Activated naive CD8-positive, alpha-beta T cell treated with anti-CD3 and anti-CD28 coated beads, Interleukin-2, amount 50 U/mL, for 16 hours (primary cell): ENCODE measurements around the gene BLTP3A.
"Not testable (repeated sequence)": the region's sequence is repeated elsewhere in the genome, so short reads cannot be mapped to it uniquely, and the experiment has no call there.

Experiments
- DNase-seq: peaks from one replicate; pipeline ENCODE4 v3.0.0-alpha.2; 2020; ENCODE audit warnings: low read depth, low spot score

BLTP3A gene

DNA sequence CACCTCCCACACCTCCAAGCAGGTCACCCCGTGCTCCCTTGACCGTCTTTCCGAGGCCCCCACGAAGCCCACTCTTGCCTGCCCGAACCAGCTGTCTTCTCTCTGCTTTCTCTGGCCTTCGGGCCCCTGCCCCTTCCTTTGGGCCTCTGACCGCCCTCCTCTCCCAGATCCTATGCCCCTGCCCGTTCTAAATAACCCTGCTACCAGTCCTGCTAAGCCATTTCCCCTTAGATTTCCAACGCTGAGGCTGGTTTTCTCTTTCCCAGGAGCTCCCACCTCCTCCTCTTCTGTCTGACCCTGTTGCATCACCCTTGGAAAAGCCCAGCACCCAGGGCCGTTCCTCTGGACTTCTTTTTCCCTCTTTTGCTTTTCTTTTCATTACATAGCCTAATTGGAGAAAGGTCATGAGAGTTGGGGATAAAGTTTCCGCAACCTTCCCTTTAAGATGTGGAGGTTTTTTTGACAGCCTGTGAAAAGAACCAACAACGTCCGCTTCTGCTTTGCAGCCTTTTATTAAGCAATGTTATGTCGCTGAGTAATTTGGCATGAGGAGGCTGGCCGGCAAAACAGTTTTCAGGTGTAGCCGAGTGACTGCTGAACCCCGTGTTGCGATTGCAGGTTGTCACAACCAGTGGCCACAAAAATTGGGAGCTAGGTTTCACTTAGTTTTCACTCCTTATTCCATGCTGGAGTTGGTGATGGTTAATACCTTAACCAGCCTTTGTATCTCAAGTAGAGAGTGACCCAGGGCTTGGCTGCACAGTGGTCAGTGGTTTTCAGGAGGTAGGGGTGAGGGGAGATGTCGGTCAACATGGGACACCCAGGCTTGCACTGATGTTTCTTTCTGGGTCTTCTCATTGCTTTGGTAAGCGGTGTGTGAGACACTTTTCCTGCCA lies 970 bp downstream of the BLTP3A start:
- no peak for DNase-seq

DNA sequence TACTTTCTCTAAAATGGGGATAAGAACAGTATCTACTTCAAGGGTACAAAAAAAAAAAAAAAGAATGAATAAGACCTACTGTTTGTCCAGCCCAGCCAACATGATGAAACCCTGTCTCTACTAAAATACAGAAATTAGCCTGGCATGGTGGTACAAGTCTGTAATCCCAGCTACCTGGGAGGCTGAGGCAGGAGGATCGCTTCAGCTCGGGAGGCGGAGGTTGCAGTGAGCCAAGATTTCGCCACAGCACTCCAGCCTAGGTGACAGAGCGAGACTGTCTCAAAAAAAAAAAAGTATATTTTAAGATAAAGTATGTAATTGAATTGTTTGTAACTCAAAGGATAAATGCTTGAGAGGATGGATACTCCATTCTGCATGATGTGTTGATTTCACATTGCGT lies 2.0 kb downstream of the BLTP3A start:
- DNase-seq = no peak

DNA sequence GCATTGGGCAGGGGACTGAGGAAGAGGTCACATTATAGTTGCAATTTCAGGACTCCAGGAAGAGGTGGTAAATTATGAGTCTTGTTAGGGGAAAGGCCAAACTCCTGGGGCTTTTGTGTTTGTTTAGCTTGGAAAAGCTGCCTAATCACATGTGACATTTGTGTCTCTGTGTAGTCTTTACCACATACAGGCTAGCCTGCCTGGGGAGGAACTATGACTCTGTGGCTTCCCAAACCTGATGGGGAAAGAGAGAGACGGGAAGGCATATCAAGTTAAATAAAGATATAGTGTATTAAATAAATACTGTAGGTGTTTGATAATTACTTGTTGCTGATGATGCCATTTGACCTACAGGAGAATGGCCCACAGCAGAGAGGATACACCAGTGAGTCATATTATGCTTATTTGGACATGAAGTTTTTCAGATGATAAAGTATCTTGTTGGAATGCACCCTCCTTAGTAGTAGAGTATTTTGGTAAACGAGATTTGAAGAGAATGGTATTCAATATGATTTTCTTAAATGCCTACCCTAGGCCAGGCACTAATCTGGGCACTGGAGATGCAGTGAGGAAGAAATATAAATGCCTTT lies 4.0 kb downstream of the BLTP3A start:
- DNase-seq = no peak

DNA sequence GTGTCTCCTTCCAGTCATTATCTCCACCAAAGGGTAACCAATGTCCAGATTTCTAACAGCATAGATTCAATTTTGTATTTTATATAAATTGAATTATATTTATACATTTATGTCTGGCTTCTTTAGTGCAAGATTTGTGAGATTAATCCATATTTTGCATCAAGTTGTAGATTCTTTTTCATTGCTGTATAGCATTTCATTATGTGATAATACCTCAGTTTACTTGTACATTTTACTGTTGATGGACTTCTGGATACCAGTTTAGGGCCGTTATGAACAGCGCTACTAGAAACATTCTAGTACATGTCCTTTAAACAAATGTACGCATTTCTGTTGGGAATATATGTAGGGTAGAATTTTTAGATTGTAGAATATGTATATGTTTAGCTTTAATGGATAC lies 6.2 kb downstream of the BLTP3A start:
- DNase-seq = no peak

DNA sequence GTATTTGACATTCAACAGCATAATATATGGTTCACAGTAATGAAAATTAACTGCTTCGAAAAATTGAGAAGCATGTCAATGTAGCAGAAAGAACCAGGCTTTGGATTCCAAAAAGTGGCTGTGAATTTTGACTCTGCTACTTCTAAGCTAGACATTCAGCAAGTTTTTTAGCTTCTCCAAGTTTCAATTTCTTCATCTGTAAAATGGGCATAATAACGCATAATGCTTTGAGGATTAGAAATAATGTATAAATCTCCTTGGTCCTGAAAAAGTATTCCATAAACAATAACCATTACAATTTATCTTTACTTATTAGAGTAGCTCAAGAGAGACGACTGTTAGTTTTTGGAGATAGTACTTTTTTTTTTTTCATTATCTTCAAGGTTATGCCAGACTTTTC lies 7.7 kb downstream of the BLTP3A start:
- DNase-seq = no peak

DNA sequence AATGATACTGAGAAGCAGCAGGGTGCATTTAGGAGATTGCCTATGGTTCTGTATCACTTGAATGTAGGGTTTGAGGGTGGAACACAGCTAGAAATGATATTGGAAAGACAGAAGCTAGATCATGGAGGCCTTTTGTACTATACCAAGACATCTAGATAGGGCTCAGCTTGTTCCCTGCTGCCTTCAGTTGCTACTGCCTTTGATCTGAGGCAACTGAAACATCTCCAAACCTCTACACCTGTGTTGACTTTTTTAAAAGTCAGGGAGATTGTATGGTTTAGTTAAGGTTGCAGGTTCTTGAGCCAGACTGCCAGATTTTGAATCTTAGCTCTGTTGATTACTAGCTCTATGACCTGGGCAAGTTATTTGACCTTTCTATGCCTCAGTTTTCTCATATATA lies 12.7 kb downstream of the BLTP3A start:
- DNase-seq = no peak

DNA sequence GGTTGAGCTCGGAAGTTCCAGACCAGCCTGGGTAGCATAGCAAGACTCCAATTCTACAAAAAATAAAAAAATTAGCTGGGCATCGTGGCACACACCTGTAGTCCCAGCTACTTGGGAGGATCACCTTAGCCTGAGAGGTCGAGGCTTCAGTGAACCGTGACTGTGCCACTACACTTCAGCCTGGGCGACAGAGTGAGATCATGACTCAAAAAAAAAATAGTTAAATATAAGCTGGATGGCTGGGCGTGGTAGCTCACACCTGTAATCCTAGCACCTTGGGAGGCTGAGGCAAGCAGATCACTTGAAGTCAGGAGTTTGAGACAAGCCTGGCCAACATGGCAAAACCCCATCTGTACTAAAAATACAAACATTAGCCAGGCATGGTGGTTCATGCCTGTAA lies 13.2 kb downstream of the BLTP3A start:
- DNase-seq = not testable (repeated sequence)

DNA sequence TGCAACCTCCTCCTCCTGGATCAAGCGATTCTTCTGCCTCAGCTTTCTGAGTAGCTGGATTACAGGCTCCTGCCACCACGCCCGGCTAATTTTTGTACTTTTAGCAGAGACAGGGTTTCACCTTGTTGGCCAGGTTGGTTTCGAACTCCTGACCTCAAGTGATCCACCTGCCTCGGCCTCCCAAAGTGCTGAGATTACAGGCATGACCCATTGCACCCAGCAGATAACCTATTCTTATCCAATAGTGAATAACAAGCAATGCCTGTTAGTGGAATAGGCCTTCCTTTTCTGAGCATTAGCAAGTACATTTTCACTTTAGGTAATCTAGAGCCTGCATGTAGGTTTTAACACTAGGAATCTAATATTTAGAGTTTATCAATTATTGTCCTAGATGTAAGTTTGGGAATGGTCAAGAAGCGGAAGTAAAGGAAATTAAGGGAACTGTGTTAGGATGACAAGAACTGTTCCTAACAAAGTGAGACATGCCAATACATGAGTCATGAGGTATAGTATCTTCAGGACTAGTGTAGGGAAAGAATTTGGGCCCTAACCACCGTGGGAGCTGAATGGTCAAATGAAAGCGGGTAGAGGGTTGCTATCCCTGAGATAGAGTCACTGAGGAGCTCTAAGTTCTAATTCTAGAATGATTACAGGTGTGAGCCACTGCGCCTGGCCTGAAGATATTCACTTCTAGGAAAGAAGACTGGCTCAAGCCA lies 15.0 kb downstream of the BLTP3A start:
- DNase-seq = no peak

DNA sequence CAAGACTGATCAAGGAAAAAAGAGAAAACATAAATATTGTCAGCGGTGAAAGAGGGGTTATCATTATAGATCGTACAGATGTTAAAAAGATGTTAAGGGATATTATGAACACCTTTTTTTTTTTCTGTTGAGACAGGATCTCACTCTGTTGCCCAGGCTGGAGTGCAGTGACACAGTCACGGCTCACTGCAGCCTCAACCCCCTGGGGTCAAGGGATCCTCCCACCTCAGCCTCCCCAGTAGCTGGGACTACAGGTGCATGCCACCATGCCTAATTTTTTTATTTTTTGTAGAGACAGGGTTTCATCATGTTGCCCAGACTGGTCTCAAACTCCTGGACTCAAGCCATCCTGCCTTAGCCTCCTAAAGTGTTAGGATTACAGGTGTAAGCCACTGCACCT lies 16.6 kb downstream of the BLTP3A start:
- DNase-seq = not testable (repeated sequence)

DNA sequence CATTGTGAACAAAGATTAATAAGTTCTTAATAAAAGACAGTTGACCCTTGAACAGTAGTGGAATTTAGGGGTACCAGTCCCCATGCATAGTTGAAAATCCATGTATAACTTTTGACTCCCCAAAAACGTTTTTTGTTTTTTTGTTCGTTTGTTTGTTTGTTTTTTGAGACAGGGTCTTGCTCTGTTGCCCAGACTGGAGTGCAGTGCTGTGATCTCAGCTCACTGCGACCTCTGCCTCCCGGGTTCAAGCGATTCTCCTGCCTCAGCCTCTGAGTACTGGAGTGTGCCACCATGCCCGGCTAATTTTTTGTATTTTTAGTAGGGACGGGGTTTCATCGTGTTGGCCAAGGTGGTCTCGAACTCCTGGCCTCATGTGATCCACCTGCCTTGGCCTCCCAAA lies 17.5 kb downstream of the BLTP3A start:
- DNase-seq = not testable (repeated sequence)

DNA sequence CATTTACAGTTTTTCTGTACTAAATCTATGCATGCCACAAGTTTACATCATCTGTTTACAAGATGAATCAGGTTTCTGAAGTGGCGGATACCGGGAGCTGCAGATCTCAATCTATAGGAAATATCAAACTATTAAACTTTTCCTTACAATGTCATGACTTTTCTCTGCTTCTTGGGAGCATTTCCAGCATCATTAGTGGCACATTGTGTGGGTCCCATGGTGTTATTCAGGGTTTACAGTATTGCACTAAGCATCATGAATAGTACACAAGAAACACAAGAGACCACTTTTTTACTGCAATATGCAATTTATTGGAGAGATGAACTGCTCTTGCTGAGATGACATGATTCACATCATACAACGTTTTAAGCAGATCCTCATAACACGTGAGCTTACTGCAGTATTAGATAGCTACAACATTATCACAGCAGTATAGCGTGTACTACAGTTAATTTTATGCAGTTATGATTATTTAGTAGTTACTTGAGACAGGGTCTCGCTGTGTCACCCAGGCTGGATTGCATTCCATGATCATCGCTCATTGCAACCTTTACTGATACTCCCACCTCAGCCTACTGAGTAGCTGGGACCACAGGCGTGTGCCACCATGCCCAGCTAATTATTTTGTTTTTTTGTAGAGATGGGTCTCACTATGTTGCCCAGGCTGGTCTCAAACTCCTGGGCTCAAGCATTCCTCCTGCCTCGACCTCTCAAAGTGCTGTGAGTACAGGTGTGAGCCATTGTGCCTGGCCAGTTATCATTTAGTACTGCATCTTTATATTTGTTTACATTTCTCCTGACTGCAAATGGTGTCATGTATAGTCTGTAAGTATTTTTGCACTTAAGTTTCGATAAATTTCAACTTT lies 18.4 kb downstream of the BLTP3A start:
- no peak for DNase-seq

DNA sequence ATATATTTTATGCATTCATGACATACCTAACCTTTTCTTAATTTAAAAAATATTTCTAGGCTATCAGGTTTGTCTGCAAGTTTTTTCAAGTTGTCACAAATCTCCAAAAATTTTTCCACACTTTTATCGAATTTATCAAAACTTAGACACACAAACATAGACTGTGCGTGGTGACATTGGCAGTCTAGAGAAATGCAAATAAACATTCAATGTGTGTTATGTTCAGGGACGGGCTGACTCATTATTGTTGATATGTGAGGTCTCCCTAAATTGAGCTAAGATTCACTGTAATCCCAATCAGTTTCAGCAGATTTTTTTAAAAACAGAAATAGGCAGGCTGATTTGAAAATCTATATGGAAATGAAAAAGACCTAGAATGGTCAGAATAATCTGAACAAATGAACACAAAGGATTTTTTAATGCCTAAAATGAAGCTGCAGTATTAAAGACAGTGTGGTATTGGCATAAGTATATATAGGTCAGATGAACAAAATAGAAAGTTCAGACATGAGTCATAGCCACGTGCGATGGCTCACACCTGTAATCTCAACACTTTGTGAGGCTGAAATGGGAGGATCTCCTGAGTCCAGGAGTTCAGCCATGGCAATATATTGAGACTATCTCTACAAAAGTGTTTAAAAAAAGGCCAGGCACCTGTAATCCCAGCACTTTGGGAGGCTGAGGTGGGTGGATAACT lies 19.2 kb downstream of the BLTP3A start:
- no peak for DNase-seq

DNA sequence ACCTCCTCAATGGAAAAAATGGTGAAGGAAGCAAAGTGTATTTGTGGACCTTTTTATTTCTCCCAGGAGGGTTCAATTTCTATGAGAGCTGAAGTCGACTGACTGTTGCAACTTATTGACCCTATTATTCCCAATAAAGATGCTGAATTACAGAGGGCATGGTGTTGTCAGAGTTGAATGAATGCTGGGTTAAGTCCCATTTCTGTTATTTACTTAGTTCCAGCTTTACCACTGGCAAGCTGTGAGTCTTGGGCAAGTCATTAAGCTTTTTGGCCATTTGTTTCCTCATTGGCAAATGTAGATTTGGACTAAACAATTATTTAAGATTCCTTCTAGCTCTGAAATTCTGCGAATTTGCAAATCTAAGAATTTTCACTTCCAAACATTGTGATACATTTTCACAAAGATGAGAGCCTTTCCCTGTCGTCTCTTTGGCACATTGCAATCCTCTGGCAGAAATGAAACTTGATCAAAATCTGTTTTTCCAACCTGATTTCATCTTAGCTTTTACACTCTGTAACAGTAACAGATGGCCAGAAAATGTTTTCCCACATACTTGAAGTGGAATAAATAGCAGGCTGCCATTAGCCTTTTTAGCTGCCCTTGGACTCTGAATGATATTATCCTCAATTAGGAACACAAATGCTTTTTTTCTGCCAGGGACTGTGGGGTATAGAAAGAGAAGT lies 21.3 kb downstream of the BLTP3A start:
- DNase-seq = no peak

DNA sequence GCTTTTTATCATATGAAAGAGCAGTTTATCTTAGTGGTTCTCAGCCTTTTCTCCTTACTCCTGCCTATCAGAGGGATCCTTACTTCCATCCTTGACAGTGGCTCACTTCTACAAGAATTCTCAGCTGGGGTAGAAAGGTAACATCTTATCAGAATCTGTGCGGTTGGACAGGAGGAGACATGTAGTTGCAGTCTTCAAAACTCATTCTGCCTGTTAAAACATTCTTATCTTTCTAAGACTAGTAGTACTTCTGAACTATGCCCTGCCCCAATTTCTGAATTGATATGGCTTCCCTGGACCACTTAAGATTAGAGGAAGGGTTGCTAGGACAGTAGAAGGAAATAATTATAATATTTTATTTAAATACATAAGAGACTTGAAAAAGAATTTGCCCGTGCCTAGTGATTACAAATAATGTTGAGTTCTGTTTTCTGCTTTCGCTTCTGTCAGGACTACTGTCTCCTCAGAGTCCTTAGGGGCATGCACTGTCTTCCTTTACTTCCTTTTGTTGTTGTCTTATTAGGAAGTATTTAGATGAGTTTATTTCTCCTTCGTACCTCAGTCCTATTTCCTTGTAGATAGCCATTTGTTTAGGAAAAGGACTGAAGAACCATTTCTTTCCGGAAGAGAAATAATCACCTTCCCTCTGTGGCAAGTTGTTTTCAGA lies 24.9 kb downstream of the BLTP3A start:
- DNase-seq = no peak

DNA sequence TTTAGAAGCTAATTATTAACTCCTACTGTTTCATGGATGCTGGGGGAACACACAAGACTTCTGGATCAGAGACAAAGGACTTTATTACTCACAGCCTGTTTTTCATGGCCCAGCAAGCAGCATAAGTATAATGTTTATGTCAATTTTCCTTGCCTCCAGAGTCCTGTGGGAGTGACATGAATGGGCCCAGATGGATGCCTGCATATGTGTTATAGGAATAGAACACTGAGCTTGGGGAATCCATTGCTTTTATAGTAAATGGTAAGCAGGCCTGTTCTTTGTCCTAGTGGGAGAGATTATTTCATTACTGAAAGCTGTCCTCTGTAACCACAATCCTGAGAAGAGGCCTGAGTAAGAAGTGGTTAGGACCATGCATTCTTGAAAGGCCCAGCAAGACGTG lies 25.6 kb downstream of the BLTP3A start:
- DNase-seq = no peak

DNA sequence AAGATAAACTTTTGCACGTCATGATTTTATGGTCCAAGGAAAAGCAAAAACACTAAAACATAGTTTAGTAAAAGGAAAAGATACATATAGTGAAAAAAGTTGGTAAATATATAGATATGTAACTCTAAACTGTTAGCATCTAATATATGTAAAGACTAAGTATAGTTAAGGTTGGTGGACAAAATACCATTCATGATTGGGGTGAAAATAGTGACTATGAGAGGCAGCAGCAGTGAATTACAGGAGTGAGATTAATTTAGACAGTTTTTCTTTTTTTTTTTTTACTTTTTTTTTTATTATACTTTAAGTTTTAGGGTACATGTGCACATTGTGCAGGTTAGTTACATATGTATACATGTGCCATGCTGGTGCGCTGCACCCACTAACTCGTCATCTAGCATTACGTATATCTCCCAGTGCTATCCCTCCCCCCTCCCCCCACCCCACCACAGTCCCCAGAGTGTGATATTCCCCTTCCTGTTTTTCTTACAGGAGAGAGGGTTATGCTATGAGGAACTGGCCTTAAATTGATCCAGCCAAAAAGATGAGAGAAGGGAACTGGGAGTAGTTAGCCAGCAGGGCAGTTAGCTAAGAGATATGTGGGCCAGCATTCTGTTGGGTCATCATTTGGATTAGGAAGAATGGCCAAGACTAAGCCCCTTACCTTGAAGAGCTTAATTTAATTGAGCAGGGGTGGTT lies 27.1 kb downstream of the BLTP3A start:
- not testable (repeated sequence) for DNase-seq

DNA sequence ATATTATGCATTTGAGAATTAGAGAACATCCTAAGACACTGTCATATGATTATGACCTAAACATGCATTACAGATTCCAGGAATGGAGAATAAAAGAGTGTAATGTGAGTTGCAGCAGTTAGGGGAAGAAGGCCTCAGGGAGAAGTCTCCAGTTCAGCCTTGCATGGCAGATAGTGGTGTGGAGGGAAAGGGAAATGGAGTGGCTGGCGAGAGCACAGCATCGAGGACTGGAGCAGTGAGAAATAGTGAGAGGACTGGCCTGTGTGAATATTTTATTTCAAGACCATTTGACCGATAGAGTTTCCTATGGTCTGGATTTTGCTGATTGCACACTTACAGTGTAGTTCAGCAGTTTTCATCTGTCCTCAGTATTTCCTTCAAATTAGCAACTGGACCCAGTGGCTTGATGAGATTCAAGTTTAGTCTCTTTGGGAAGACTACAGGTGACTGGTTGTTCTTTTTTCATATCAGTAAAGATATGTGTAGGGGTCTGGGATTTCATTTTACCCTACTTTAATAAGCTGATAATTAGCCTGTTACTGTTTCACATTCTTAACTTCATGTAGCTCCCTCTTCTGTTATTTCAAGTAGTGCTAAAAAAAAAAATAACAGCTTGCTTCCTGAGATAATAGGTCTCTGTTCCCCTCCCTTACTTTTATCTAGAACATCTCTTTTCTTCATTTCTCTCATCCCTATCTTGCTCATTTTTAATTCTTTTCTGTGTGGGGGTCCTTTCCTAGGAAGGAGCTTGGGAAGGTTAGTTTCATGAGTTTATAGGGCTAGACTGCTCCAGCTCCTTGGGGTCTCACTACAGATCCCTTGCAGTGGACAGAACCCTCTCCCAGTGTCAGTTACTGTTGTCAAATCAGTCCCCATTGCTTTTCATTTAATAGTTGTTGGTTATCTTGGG lies 27.9 kb downstream of the BLTP3A start:
- no peak for DNase-seq

DNA sequence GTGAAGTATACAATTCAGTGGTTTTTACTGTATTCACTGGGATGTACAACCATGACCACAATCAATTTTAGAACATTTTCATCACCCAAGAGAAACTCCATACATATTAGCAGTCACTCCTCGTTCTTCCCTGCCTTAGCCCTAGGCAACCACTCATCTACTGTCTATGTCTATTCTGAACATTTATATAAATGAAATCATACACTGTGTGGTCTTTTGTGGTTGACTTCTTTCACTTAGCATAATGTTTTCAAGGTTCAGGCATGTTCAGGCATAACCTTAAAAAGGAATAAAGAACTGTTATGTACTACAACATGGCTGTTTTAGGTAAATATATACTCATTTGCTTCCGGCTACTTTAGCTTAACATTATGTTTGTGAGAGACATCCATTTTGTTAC lies 37.3 kb downstream of the BLTP3A start:
- no peak for DNase-seq
